Glutamatergic neuron (in vitro differentiated cells): ENCODE data around the gene ZNF646. TPM values are rescaled to one million over a fixed set of nuclear protein-coding genes. Genes with fewer than 3 reads are reported as not detected.
"Not testable (repeated sequence)": the region's sequence is repeated elsewhere in the genome, so short reads cannot be mapped to it uniquely, and the experiment has no call there.

ENCODE experiments used
- DNase-seq: peaks from one replicate; pipeline ENCODE4 v3.0.0; 2022
- H3K27ac Mint-ChIP-seq: one replicate; pipeline ENCODE4 v1.8.0; 2020; ENCODE audit warnings: mild to moderate bottlenecking, mixed read lengths, inconsistent platforms; ENCODE audit not compliant: unreplicated experiment
- H3K27me3 Mint-ChIP-seq: one replicate; pipeline ENCODE4 v1.8.0; 2020; ENCODE audit warnings: mild to moderate bottlenecking, moderate library complexity, mixed read lengths, inconsistent platforms; ENCODE audit not compliant: unreplicated experiment
- H3K36me3 Mint-ChIP-seq: one replicate; pipeline ENCODE4 v1.8.0; 2020; ENCODE audit warnings: mild to moderate bottlenecking, mixed read lengths, inconsistent platforms; ENCODE audit not compliant: unreplicated experiment
- H3K4me1 Mint-ChIP-seq: one replicate; pipeline ENCODE4 v1.8.0; 2020; ENCODE audit warnings: mild to moderate bottlenecking, low read depth, mixed read lengths, inconsistent platforms; ENCODE audit not compliant: unreplicated experiment
- H3K4me3 Mint-ChIP-seq: one replicate; pipeline ENCODE4 v1.8.0; 2020; ENCODE audit warnings: mild to moderate bottlenecking, mixed read lengths, inconsistent platforms; ENCODE audit not compliant: unreplicated experiment
- H3K9me3 Mint-ChIP-seq: one replicate; pipeline ENCODE4 v1.8.0; 2020; ENCODE audit warnings: mild to moderate bottlenecking, moderate library complexity, mixed read lengths, inconsistent platforms; ENCODE audit not compliant: unreplicated experiment
- CTCF ChIP-seq: fragments of 200-600 bp; sonication (generic); IDR thresholded peaks from one replicate; pipeline ENCODE4 v1.5.0; 2021; ENCODE audit not compliant: partially characterized antibody, unreplicated experiment
- total RNA-seq: library from RNA; stranded (reverse); fragmentation: NEBNext Ultra II Directional; extraction: Animal tissue kit (Norgen Biotek cat#: 25700); gene quantifications from one replicate; pipeline ENCODE4 v1.2.1, GENCODE V29; 2021; ENCODE audit not compliant: unreplicated experiment

The ZNF646 gene
- total RNA-seq, 1 donor from 2014 or later, result 33.1 TPM

- no peak for TF ChIP-seq CTCF
- Mint-ChIP-seq H3K4me3 (no peak overlapping the region), H3K9me3 (peaks cover 9% of the 10 kb centered on the region), H3K27me3 (peaks cover 3% of the 10 kb centered on the region), H3K27ac (no peak overlapping the region), H3K36me3 (no peaks in the 10 kb centered on the region), H3K4me1 (no peaks in the 10 kb centered on the region)
- no peak for DNase-seq
Observed at GRCh38 chr16:31099860-31100638, 25.8 kb downstream of the ZNF646 start.

- DNase-seq, H3K4me1 Mint-ChIP-seq, H3K4me3 Mint-ChIP-seq, H3K36me3 Mint-ChIP-seq, H3K27ac Mint-ChIP-seq, H3K27me3 Mint-ChIP-seq, H3K9me3 Mint-ChIP-seq: not testable (repeated sequence)
Observed at GRCh38 chr16:31100876-31101641, 26.8 kb downstream of the ZNF646 start.

GRCh38 chr16:31105677-31106213 is 31.5 kb downstream of the ZNF646 start:
- no peak overlapping the region for H3K4me3 Mint-ChIP-seq
- H3K9me3 Mint-ChIP-seq, result peaks cover 17% of the 10 kb centered on the region
- no peak overlapping the region for H3K27ac Mint-ChIP-seq
- peak; percentile 72 for TF ChIP-seq CTCF
- peaks cover 11% of the 10 kb centered on the region for H3K4me1 Mint-ChIP-seq
- H3K27me3 Mint-ChIP-seq, result peaks cover 8% of the 10 kb centered on the region
- H3K36me3 Mint-ChIP-seq, result no peaks in the 10 kb centered on the region
- DNase-seq, result peak; percentile 78

- Mint-ChIP-seq H3K27ac (peak overlapping the region; percentile 99), H3K9me3 (peaks cover 17% of the 10 kb centered on the region), H3K4me1 (peaks cover 11% of the 10 kb centered on the region)
Observed at GRCh38 chr16:31106509-31107464, 32.6 kb downstream of the ZNF646 start.

More at GRCh38 chr16:31106509-31107464, 32.6 kb downstream of the ZNF646 start:
- TF ChIP-seq CTCF, result no peak
- H3K27me3 Mint-ChIP-seq, result peaks cover 8% of the 10 kb centered on the region
- no peak for DNase-seq
- peak overlapping the region; percentile 89 for H3K4me3 Mint-ChIP-seq
- H3K36me3 Mint-ChIP-seq, result no peaks in the 10 kb centered on the region
